H1 (cell line): ENCODE data around the gene CHST9. TPM values are rescaled to one million over a fixed set of nuclear protein-coding genes. Genes with fewer than 3 reads are reported as not detected.

Experiments
- CTCF ChIA-PET: fragments of 300-600 bp; sonication (Branson Sonifier 250); formaldehyde crosslinking; loops from one replicate; lab custom pipeline; 2021; ENCODE audit not compliant: partially characterized antibody; lab: Charles Lee
- POLR2A ChIA-PET: fragments of 300-600 bp; sonication (Branson Sonifier 250); formaldehyde crosslinking; loops from one replicate; lab custom pipeline; 2021; ENCODE audit warnings: inconsistent platforms; ENCODE audit not compliant: partially characterized antibody; lab: Charles Lee
- DNase-seq, 2 experiments: peaks; one replicate each; pipeline versions ENCODE4 v3.0.0 to v3.0.0-alpha.2; 2010 to 2022; ENCODE audit warnings: low spot score in 2 of 2, low read depth in 1 of 2, mixed read lengths in 1 of 2
- FAIRE-seq: peaks from 2 replicates; lab custom pipeline; 2011; peaks lifted over from hg19 to GRCh38; lab: Jason Lieb, UNC
- H2AFZ ChIP-seq: 2 replicates; pipeline ENCODE4 v1.8.1; 2012; ENCODE audit warnings: low read length, inconsistent platforms
- H2AK5ac ChIP-seq: 2 replicates; pipeline ENCODE4 v1.6.1; 2013; ENCODE audit warnings: low read depth, low read length
- H2BK120ac ChIP-seq: replicated peaks from 2 replicates; pipeline ENCODE3; 2013; ENCODE audit warnings: low read depth, low read length, inconsistent platforms
- H2BK12ac ChIP-seq: 2 replicates; pipeline ENCODE4 v1.6.1; 2013; ENCODE audit warnings: low read depth, low read length
- H2BK15ac ChIP-seq: 2 replicates; pipeline ENCODE4 v1.6.1; 2013; ENCODE audit warnings: low read length
- H2BK20ac ChIP-seq: 2 replicates; pipeline ENCODE4 v1.6.1; 2013; ENCODE audit warnings: low read length
- H2BK5ac ChIP-seq: 2 replicates; pipeline ENCODE4 v1.6.1; 2013; ENCODE audit warnings: low read depth, low read length
- H3K14ac ChIP-seq: 2 replicates; pipeline ENCODE4 v1.6.1; 2013; ENCODE audit warnings: inconsistent platforms; ENCODE audit not compliant: insufficient read length
- H3K18ac ChIP-seq: 2 replicates; pipeline ENCODE4 v1.6.1; 2013; ENCODE audit warnings: low read length; ENCODE audit errors: extremely low read depth
- H3K23ac ChIP-seq: 2 replicates; pipeline ENCODE4 v1.6.1; 2013; ENCODE audit warnings: inconsistent platforms; ENCODE audit not compliant: insufficient read length
- H3K23me2 ChIP-seq: 2 replicates; pipeline ENCODE4 v1.6.1; 2013; ENCODE audit warnings: low read depth, low read length
- H3K27ac ChIP-seq: 2 replicates; pipeline ENCODE4 v1.6.1; 2011; ENCODE audit warnings: low read depth, low read length, inconsistent platforms
- H3K27me3 ChIP-seq, 4 experiments: replicated peaks in 1 of 4; 1 replicate in 1 of 4; 2 replicates in 3 of 4; pipeline versions ENCODE4 v1.6.1 to v1.8.1; 2011 to 2013; ENCODE audit warnings: low read length in 3 of 4, mild to moderate bottlenecking in 3 of 4, inconsistent platforms in 2 of 4, mixed read lengths in 2 of 4, moderate library complexity in 1 of 4; ENCODE audit not compliant: control insufficient read depth in 3 of 4, insufficient read depth in 3 of 4; ENCODE audit errors: extremely low read depth in 1 of 4
- H3K36me3 ChIP-seq, 4 experiments: 2 replicates each; pipeline versions ENCODE4 v1.6.1 to v1.8.1; 2011 to 2013; ENCODE audit warnings: mild to moderate bottlenecking in 4 of 4, low read length in 3 of 4, moderate library complexity in 2 of 4, control low read depth in 1 of 4, inconsistent platforms in 1 of 4; ENCODE audit not compliant: insufficient read depth in 4 of 4, control insufficient read depth in 2 of 4
- H3K4ac ChIP-seq: replicated peaks from 2 replicates; pipeline ENCODE3; 2013; ENCODE audit warnings: low read length, low read depth, mixed read lengths, inconsistent platforms; ENCODE audit not compliant: insufficient read length
- H3K4me1 ChIP-seq, 4 experiments: replicated peaks in 1 of 4; 1 replicate in 1 of 4; 2 replicates in 3 of 4; pipeline versions ENCODE4 v1.6.1 to v1.8.1; 2011 to 2013; ENCODE audit warnings: low read length in 3 of 4, inconsistent platforms in 2 of 4, mixed read lengths in 1 of 4; ENCODE audit not compliant: insufficient read depth in 4 of 4, control insufficient read depth in 3 of 4
- H3K4me2 ChIP-seq, 2 experiments: 2 replicates each; pipeline versions ENCODE4 v1.6.1 to v1.8.1; 2011 to 2013; ENCODE audit warnings: low read depth in 2 of 2, low read length in 2 of 2, control low read depth in 1 of 2, inconsistent platforms in 1 of 2, mild to moderate bottlenecking in 1 of 2; ENCODE audit not compliant: insufficient read depth in 1 of 2
- H3K4me3 ChIP-seq, 4 experiments: fragments of 200-600, 300-600 bp in 1 of 4; sonication (generic), shearing (Covaris generic), sonication (Bioruptor Twin) in 1 of 4; 2 replicates each; pipeline versions ENCODE4 v1.5.1 to v1.8.1; 2011 to 2016; ENCODE audit warnings: low read length in 4 of 4, low read depth in 3 of 4, control low read depth in 2 of 4, inconsistent platforms in 2 of 4, mild to moderate bottlenecking in 2 of 4, mixed read lengths in 1 of 4, moderate library complexity in 1 of 4; ENCODE audit not compliant: insufficient read depth in 2 of 4; ENCODE audit errors: extremely low read depth in 1 of 4
- H3K56ac ChIP-seq: replicated peaks from 2 replicates; pipeline ENCODE3; 2013; ENCODE audit warnings: low read depth, mild to moderate bottlenecking, mixed read lengths, low read length, inconsistent platforms; ENCODE audit not compliant: insufficient read length
- H3K79me1 ChIP-seq: 2 replicates; pipeline ENCODE4 v1.6.1; 2013; ENCODE audit warnings: low read depth, low read length, control low read depth
- H3K79me2 ChIP-seq, 2 experiments: 2 replicates each; pipeline versions ENCODE4 v1.6.1 to v1.8.1; 2012 to 2013; ENCODE audit warnings: low read length in 2 of 2, mild to moderate bottlenecking in 2 of 2, inconsistent platforms in 1 of 2; ENCODE audit not compliant: insufficient read depth in 2 of 2, control insufficient read depth in 1 of 2
- H3K9ac ChIP-seq, 4 experiments: replicated peaks in 1 of 4; 1 replicate in 1 of 4; 2 replicates in 3 of 4; pipeline versions ENCODE4 v1.6.1 to v1.8.1; 2011 to 2013; ENCODE audit warnings: low read depth in 3 of 4, low read length in 3 of 4, control low read depth in 2 of 4, mild to moderate bottlenecking in 2 of 4, moderate library complexity in 2 of 4, inconsistent platforms in 1 of 4; ENCODE audit errors: extremely low read depth in 1 of 4
- H3K9me3 ChIP-seq, 2 experiments: 2 replicates each; pipeline versions ENCODE4 v1.6.1 to v1.8.1; 2012 to 2013; ENCODE audit warnings: mild to moderate bottlenecking in 2 of 2, moderate library complexity in 2 of 2, control low read depth in 1 of 2, inconsistent platforms in 1 of 2, low read depth in 1 of 2, low read length in 1 of 2, mixed read lengths in 1 of 2; ENCODE audit not compliant: insufficient read depth in 2 of 2
- H4K20me1 ChIP-seq, 2 experiments: replicated peaks in 1 of 2; 2 replicates each; pipeline versions ENCODE3 to v1.8.1; 2011 to 2013; ENCODE audit warnings: inconsistent platforms in 2 of 2, low read length in 2 of 2, mild to moderate bottlenecking in 1 of 2; ENCODE audit not compliant: insufficient read depth in 2 of 2, control insufficient read depth in 1 of 2
- H4K5ac ChIP-seq: 2 replicates; pipeline ENCODE4 v1.6.1; 2013; ENCODE audit warnings: low read length, low read depth, mixed read lengths, inconsistent platforms; ENCODE audit not compliant: insufficient read length
- H4K8ac ChIP-seq: 2 replicates; pipeline ENCODE4 v1.8.0; 2013; ENCODE audit warnings: mild to moderate bottlenecking, moderate library complexity, low read length, inconsistent platforms; ENCODE audit not compliant: insufficient read depth; ENCODE audit errors: extremely low read depth
- H4K91ac ChIP-seq: replicated peaks from 2 replicates; pipeline ENCODE3; 2013; ENCODE audit warnings: low read length, mixed read lengths, inconsistent platforms; ENCODE audit not compliant: insufficient read length
- CBX8 ChIP-seq: fragments of 300-800, 300-1000 bp; sonication (generic); IDR thresholded peaks from 2 replicates; pipeline ENCODE4 v1.7.1; 2016; ENCODE audit warnings: low read depth, low read length, borderline replicate concordance
- CEBPB ChIP-seq: IDR thresholded peaks from 2 replicates; pipeline ENCODE4 v1.6.1; 2012; ENCODE audit warnings: low read depth, low read length
- CTCF ChIP-seq, 3 experiments: IDR thresholded peaks; 1 replicate in 2 of 3; 2 replicates in 1 of 3; pipeline versions ENCODE4 v1.5.1 to v1.6.1; 2011; ENCODE audit warnings: low read length in 3 of 3, mild to moderate bottlenecking in 3 of 3, inconsistent platforms in 2 of 3, low read depth in 1 of 3, moderate library complexity in 1 of 3; ENCODE audit not compliant: insufficient read depth in 1 of 3; ENCODE audit errors: control extremely low read depth in 1 of 3
- HDAC2 ChIP-seq, 2 experiments: fragments of 300-600 bp in 1 of 2; sonication (generic) in 1 of 2; IDR thresholded peaks; 2 replicates each; pipeline ENCODE4 v1.6.1; 2011 to 2012; ENCODE audit warnings: low read depth in 2 of 2, low read length in 2 of 2, mild to moderate bottlenecking in 2 of 2, moderate library complexity in 2 of 2, borderline replicate concordance in 1 of 2, inconsistent platforms in 1 of 2
- PHF8 ChIP-seq: fragments of 200-600 bp; sonication (generic); conservative IDR thresholded peaks from 2 replicates; pipeline ENCODE4 v1.7.1; 2012; ENCODE audit warnings: low read depth, mild to moderate bottlenecking, inconsistent platforms, low read length, moderate library complexity
- SIRT6 ChIP-seq: IDR thresholded peaks from one replicate; pipeline ENCODE4 v1.7.1; 2012; ENCODE audit warnings: low read length, inconsistent platforms
- SP1 ChIP-seq: IDR thresholded peaks from 2 replicates; pipeline ENCODE4 v1.6.1; 2011; ENCODE audit warnings: low read depth, low read length
- USF2 ChIP-seq: IDR thresholded peaks from 2 replicates; pipeline ENCODE4 v1.6.1; 2011; ENCODE audit warnings: low read length, improper control_type of control experiment
- YY1 ChIP-seq: IDR thresholded peaks from 2 replicates; pipeline ENCODE4 v1.6.1; 2011; ENCODE audit warnings: low read depth, mild to moderate bottlenecking, low read length
- WGBS, 2 experiments: shearing (Covaris generic) in 1 of 2; methylation state at CpG; one replicate each; pipeline versions ENCODE4 v1.1.6 to v1.1.7; 2013 to 2015; ENCODE audit warnings: low lambda C conversion rate in 2 of 2, mixed read lengths in 2 of 2, inconsistent platforms in 1 of 2, low coverage in 1 of 2, missing lambda C conversion rate in 1 of 2; ENCODE audit not compliant: insufficient replicate concordance in 2 of 2, insufficient coverage in 1 of 2, insufficient read length in 1 of 2; ENCODE audit errors: extremely low coverage in 1 of 2, missing lambda C conversion rate in 1 of 2; 5-methylcytosine and 5-hydroxymethylcytosine counted together
- polyA plus RNA-seq, 7 experiments: library from polyadenylated mRNA; depleted of rRNA in 3 of 7; stranded (reverse) in 5 of 7; unstranded in 2 of 7; fragments of >200 nt in 5 of 7; fragments of 200-250 nt in 2 of 7; gene quantifications; 1 replicate in 5 of 7; 2 replicates in 1 of 7; 4 replicates in 1 of 7; pipeline versions ENCODE4 v1.2.1 to v1.2.3, GENCODE V29; 2011 to 2013; ENCODE audit warnings: missing spikeins in 2 of 7, mixed read lengths in 2 of 7
- total RNA-seq: library from RNA; stranded (reverse); fragmentation: NEBNext Ultra II Directional; extraction: Animal tissue kit (Norgen Biotek cat#: 25700); gene quantifications from 2 replicates; pipeline ENCODE4 v1.2.1, GENCODE V29; 2021

The CHST9 gene
- total and polyA plus RNA-seq, 2 of the 8 experiments (the other 6 are each of a cell fraction or from before 2014, with no cell fraction given): 3.2 to 24.3 TPM

DNA sequence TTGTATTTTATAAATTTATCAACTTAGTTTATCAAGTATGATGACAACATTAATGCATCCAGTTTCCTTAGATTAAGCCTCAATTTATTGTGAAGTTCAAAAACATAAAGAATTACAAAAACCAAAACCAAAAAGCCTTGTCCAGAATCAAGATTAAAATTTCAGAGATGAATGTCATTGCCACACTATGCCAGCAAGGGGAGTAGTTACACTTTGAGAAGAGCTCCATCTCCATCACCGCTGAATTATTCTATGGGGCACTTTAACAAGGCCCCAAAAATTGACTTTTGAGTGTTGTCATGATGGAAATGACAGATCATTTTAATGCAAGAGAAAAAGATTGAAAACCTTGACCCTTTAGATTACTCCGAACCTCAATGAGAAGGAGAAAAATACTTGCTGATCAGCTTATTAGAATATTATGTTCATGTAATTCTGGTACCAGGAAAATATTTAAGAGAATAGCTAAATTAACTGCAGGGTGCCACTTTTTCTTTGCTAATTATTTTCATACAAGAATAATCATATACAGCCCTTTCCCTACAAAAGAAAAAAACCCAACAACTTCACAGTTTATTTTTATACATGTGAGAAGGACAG is 167.1 kb downstream of the CHST9 start:
- H2BK20ac ChIP-seq: no peak overlapping the region
- no peaks in the 10 kb centered on the region for H3K79me2 ChIP-seq
- no peak overlapping the region for H3K18ac ChIP-seq
- H3K9me3 ChIP-seq: no peaks in the 10 kb centered on the region
- H3K36me3 ChIP-seq: no peaks in the 10 kb centered on the region
- H3K23me2 ChIP-seq: no peaks in the 10 kb centered on the region; the same call in 1 of the 2 replicates
- no peak overlapping the region for H3K14ac ChIP-seq
- no peak overlapping the region for H4K5ac ChIP-seq
- no peak overlapping the region for H2AFZ ChIP-seq
- H3K27ac ChIP-seq: no peak overlapping the region
- DNase-seq (no peak), FAIRE-seq (peak; percentile 84)
- H3K23ac ChIP-seq: no peak overlapping the region
- H3K4me3 ChIP-seq: no peak overlapping the region
- 73% methylated on average over 2 of the region's 2 CpGs; no CpG with 5 or more reads in 1 of the 2 experiments for WGBS, 2 experiments
- H3K4ac ChIP-seq: no peak overlapping the region
- H4K91ac ChIP-seq: no peak overlapping the region
- no peak overlapping the region for H3K56ac ChIP-seq
- POLR2A ChIA-PET: no interaction called here
- no peak overlapping the region for H2BK120ac ChIP-seq
- no peak overlapping the region for H2BK12ac ChIP-seq
- H3K27me3 ChIP-seq: no peaks in the 10 kb centered on the region
- no peak overlapping the region for H4K8ac ChIP-seq
- H2BK5ac ChIP-seq: no peak overlapping the region
- H3K4me2 ChIP-seq: no peak overlapping the region
- 0 out of 7 replicates have a peak, but pooled peaks cover 0 to 2% (median 0%) of the 10 kb centered on the region in 4 experiments for H3K4me1 ChIP-seq
- no peaks in the 10 kb centered on the region for H3K79me1 ChIP-seq
- CTCF ChIA-PET: interaction anchor here (0.6 to 2.1 kb wide), 23 partner anchors 9 to 582 kb away, joined by 3 to 24 read pairs (median 4); no protein-coding TSS in a partner anchor
- no peak overlapping the region for H3K9ac ChIP-seq
- H4K20me1 ChIP-seq: no peaks in the 10 kb centered on the region
- no peak overlapping the region for H2AK5ac ChIP-seq
- H2BK15ac ChIP-seq: no peak overlapping the region
- TF ChIP-seq YY1 (no peak), CEBPB (no peak), PHF8 (no peak), SP1 (no peak), SIRT6 (no peak), HDAC2 (IDR thresholded peaks at IDR 0.05; ENCODE audit: borderline replicate concordance in 1 of 2, low read depth in 2 of 2, low read length in 2 of 2) (no peak), CBX8 (no peak), CTCF (IDR thresholded peaks at IDR 0.05; ENCODE audit: control extremely low read depth in 1 of 3, insufficient read depth in 1 of 3, low read depth in 1 of 3, low read length in 3 of 3) (peak in 2 of 3 experiments; percentile 66 to 67; a peak in 3 of 4 replicates), USF2 (no peak)
